ENCODE results near the gene WRNIP1. TPM values are rescaled to one million over a fixed set of nuclear protein-coding genes. Genes with fewer than 3 reads are reported as not detected.
A peak's percentile ranks its signal among the peaks of the same experiment; 100 is the strongest.

Gene WRNIP1
- total and polyA plus RNA-seq, 9 of the 15 experiments (the other 6 are each of a cell fraction or from before 2014, with no cell fraction given), result 13.2 to 63.6 (median 48.6) TPM

DNA sequence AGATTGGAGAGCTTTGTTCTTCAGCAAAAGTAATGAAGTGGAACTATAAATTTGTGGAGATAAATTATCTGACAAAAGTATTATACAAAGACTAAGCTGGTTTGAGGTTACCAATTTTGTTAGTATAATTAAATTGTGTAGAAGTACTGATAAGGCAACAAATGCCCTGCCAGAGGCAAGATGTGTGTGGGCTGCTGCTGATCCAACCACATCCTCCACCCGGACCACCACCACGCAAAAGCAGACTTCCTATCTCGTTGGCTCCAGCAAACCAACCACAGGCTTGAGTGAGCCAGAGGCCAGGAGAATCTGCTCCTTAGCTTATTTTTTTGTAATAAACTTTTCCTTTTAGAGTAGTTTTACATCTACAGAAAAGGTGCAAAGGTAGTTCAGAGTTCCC lies 13.3 kb upstream of the WRNIP1 start (continued):
- TF ChIP-seq, protein P1, sequence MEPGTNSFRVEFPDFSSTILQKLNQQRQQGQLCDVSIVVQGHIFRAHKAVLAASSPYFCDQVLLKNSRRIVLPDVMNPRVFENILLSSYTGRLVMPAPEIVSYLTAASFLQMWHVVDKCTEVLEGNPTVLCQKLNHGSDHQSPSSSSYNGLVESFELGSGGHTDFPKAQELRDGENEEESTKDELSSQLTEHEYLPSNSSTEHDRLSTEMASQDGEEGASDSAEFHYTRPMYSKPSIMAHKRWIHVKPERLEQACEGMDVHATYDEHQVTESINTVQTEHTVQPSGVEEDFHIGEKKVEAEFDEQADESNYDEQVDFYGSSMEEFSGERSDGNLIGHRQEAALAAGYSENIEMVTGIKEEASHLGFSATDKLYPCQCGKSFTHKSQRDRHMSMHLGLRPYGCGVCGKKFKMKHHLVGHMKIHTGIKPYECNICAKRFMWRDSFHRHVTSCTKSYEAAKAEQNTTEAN (CRISPR knock-in tag; IDR thresholded peaks at IDR 0.05), result no peak
- TF ChIP-seq ETV1 (tag; conservative IDR thresholded peaks at IDR 0.05; ENCODE audit: low read depth), result 0 out of 2 replicates have a peak, but pooled peaks have one; percentile 13
- peak; percentile 81 for TF ChIP-seq TCF3 (CRISPR knock-in tag; IDR thresholded peaks at IDR 0.05)
- peak; percentile 43 for TF ChIP-seq NEUROD1 (IDR thresholded peaks at IDR 0.05; ENCODE audit: borderline replicate concordance, low read depth, low read length, partially characterized antibody)
- no peak for TF ChIP-seq PHB2 (IDR thresholded peaks at IDR 0.05; ENCODE audit: low read depth)
- peak; percentile 44; the same call in 1 of the 2 replicates for TF ChIP-seq ZBTB7A (IDR thresholded peaks at IDR 0.05; ENCODE audit: borderline replicate concordance, control insufficient read depth, low read depth, low read length)
- TF ChIP-seq ZNF699 (CRISPR knock-in tag; IDR thresholded peaks at IDR 0.05; ENCODE audit: insufficient replicate concordance), result no peak
- TF ChIP-seq, protein P2, sequence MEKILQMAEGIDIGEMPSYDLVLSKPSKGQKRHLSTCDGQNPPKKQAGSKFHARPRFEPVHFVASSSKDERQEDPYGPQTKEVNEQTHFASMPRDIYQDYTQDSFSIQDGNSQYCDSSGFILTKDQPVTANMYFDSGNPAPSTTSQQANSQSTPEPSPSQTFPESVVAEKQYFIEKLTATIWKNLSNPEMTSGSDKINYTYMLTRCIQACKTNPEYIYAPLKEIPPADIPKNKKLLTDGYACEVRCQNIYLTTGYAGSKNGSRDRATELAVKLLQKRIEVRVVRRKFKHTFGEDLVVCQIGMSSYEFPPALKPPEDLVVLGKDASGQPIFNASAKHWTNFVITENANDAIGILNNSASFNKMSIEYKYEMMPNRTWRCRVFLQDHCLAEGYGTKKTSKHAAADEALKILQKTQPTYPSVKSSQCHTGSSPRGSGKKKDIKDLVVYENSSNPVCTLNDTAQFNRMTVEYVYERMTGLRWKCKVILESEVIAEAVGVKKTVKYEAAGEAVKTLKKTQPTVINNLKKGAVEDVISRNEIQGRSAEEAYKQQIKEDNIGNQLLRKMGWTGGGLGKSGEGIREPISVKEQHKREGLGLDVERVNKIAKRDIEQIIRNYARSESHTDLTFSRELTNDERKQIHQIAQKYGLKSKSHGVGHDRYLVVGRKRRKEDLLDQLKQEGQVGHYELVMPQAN (IDR thresholded peaks at IDR 0.05; ENCODE audit: borderline replicate concordance), result no peak
- no peak; the same call in 1 of the 2 replicates for TF ChIP-seq SMARCC2 (IDR thresholded peaks at IDR 0.05; ENCODE audit: low read depth)
- TF ChIP-seq TEAD4 (IDR thresholded peaks at IDR 0.05; ENCODE audit: low read length), result peak; percentile 90
- no peak for TF ChIP-seq TEAD4 (CRISPR knock-in tag; IDR thresholded peaks at IDR 0.05; ENCODE audit: borderline replicate concordance)
- TF ChIP-seq MCM7 (IDR thresholded peaks at IDR 0.05), result no peak
- TF ChIP-seq ZNF589 (CRISPR knock-in tag; IDR thresholded peaks at IDR 0.05; ENCODE audit: low read depth), result 0 out of 2 replicates have a peak, but pooled peaks have one; percentile 63
- TF ChIP-seq GABPA (tag; conservative IDR thresholded peaks at IDR 0.05; ENCODE audit: low read depth), result peak; percentile 43; the same call in 1 of the 2 replicates
- no peak for TF ChIP-seq TCF7L2 (IDR thresholded peaks at IDR 0.05; ENCODE audit: low read depth, low read length)
- no peak for TF ChIP-seq PHF20 (IDR thresholded peaks at IDR 0.05; ENCODE audit: partially characterized antibody)
- 0 out of 2 replicates have a peak, but pooled peaks have one; percentile 8 for TF ChIP-seq ZNF766 (CRISPR knock-in tag; conservative IDR thresholded peaks at IDR 0.05)
- no peak for TF ChIP-seq PHF8 (IDR thresholded peaks at IDR 0.05; ENCODE audit: borderline replicate concordance, low read length)
- no peak for TF ChIP-seq MCM3 (IDR thresholded peaks at IDR 0.05)
- no peak for TF ChIP-seq NFXL1 (CRISPR knock-in tag; IDR thresholded peaks at IDR 0.05)
- no peak for TF ChIP-seq IFI16 (CRISPR knock-in tag; IDR thresholded peaks at IDR 0.05)
- no peak for TF ChIP-seq KLF13 (tag; IDR thresholded peaks at IDR 0.05; ENCODE audit: borderline replicate concordance, low read depth)
- TF ChIP-seq HSF4 (CRISPR knock-in tag; IDR thresholded peaks at IDR 0.05; ENCODE audit: borderline replicate concordance), result no peak
- TF ChIP-seq, protein P3, sequence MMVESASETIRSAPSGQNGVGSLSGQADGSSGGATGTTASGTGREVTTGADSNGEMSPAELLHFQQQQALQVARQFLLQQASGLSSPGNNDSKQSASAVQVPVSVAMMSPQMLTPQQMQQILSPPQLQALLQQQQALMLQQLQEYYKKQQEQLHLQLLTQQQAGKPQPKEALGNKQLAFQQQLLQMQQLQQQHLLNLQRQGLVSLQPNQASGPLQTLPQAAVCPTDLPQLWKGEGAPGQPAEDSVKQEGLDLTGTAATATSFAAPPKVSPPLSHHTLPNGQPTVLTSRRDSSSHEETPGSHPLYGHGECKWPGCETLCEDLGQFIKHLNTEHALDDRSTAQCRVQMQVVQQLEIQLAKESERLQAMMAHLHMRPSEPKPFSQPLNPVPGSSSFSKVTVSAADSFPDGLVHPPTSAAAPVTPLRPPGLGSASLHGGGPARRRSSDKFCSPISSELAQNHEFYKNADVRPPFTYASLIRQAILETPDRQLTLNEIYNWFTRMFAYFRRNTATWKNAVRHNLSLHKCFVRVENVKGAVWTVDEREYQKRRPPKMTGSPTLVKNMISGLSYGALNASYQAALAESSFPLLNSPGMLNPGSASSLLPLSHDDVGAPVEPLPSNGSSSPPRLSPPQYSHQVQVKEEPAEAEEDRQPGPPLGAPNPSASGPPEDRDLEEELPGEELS (CRISPR knock-in tag; IDR thresholded peaks at IDR 0.05; ENCODE audit: borderline replicate concordance), result no peak
- TF ChIP-seq STAT5A (IDR thresholded peaks at IDR 0.05; ENCODE audit: borderline replicate concordance, low read length), result peak; percentile 60
